Thoracic aorta (tissue), 2 donors: ENCODE measurements around the gene CTDSPL2. TPM values are rescaled to one million over a fixed set of nuclear protein-coding genes. Genes with fewer than 3 reads are reported as not detected.

Source experiments
- ATAC-seq: fragments of 150-250 bp; one replicate; pipeline ENCODE4 v1.8.0; 2017; ENCODE audit warnings: low read depth; ENCODE audit not compliant: insufficient number of reproducible peaks, low FRiP score
- DNase-seq: peaks from one replicate; pipeline ENCODE4 v3.0.0-alpha.2; 2020; ENCODE audit warnings: low spot score
- H3K27ac ChIP-seq, 2 donors: fragments of 200-600 bp; sonication (generic); 1 replicate in 1 of 2; 2 replicates in 1 of 2; pipeline ENCODE4 v1.5.1; 2016; ENCODE audit warnings: mild to moderate bottlenecking in 2 of 2, moderate library complexity in 2 of 2
- H3K27me3 ChIP-seq: fragments of 200-600 bp; sonication (generic); replicated peaks from 2 replicates; pipeline ENCODE4 v1.6.0; 2016; ENCODE audit warnings: mild to moderate bottlenecking; ENCODE audit not compliant: insufficient read depth
- H3K36me3 ChIP-seq: fragments of 200-600 bp; sonication (generic); one replicate; pipeline ENCODE4 v1.5.1; 2016
- H3K4me1 ChIP-seq, 2 donors: fragments of 200-600 bp; sonication (generic); 1 replicate in 1 of 2; 2 replicates in 1 of 2; pipeline versions ENCODE4 v1.5.1 to v1.6.0; 2016; ENCODE audit warnings: low read depth in 2 of 2, mild to moderate bottlenecking in 1 of 2; ENCODE audit not compliant: control insufficient read depth in 1 of 2
- H3K4me3 ChIP-seq: fragments of 200-600 bp; sonication (generic); 2 replicates; pipeline ENCODE4 v1.5.1; 2016; ENCODE audit warnings: mild to moderate bottlenecking
- H3K9me3 ChIP-seq: fragments of 200-600 bp; sonication (generic); 2 replicates; pipeline ENCODE4 v1.5.1; 2016
- CTCF ChIP-seq: fragments of 200-600 bp; sonication (generic); IDR thresholded peaks from one replicate; pipeline ENCODE4 v1.5.1; 2019; ENCODE audit warnings: antibody characterized with exemption
- total RNA-seq, 2 donors: library from RNA; depleted of rRNA; stranded (reverse); fragments of >200 nt; gene quantifications; one replicate each; pipeline versions ENCODE4 v1.1.0 to v1.2.3, GENCODE V29; 2016

CTDSPL2 gene
- total RNA-seq, 2 donors from 2014 or later: 30.9 to 64.5 TPM

- Histone ChIP-seq H3K4me3 (no peak overlapping the region), H3K27me3 (no peaks in the 10 kb centered on the region), H3K36me3 (peaks cover 4% of the 10 kb centered on the region), H3K4me1 (peaks cover 0 to 13% of the 10 kb centered on the region in 2 donors), H3K9me3 (no peaks in the 10 kb centered on the region), H3K27ac (no peak overlapping the region)
- DNase-seq (no peak), ATAC-seq (no peak)
- no peak for TF ChIP-seq CTCF
Measured at GRCh38 chr15:44458429-44458828, 31.0 kb downstream of the CTDSPL2 start.

DNA sequence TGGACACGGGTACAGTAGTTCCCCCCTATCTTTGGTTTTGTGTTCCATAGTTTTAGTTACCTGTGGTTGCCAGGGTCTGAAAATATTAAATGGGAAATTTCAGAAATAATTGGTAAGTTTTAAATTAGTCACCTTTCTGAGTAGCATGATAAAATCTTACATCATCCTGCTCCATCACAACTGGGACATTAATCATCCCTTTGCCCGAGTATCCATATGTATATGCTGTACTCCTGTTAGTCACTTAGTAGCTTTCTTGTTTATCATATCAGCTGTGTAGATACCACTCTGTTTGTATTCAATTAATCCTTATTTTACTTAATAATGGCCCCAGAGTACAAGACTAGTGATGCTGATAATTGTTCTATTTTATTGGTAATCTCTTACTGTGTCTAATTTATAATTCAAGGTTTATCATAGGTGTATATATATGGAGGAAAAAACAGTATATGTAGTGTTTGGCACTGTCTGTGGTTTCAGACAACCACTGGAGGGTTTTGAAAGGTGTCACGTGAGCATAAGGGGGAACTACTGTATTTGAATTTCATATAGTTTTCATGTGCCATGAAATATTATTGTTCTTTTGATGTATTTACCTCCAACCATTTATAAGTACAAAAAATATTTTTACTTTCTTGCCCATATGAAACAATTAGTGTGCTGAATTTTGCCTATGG, 41.4 kb downstream of the CTDSPL2 start:
- Histone ChIP-seq H3K4me1 (no peaks in the 10 kb centered on the region), H3K36me3 (no peaks in the 10 kb centered on the region), H3K9me3 (no peaks in the 10 kb centered on the region), H3K27ac (no peak overlapping the region), H3K4me3 (no peak overlapping the region), H3K27me3 (no peaks in the 10 kb centered on the region)
- no peak for TF ChIP-seq CTCF
- ATAC-seq (no peak), DNase-seq (no peak)

- H3K4me3 ChIP-seq: no peak overlapping the region
- no peaks in the 10 kb centered on the region for H3K4me1 ChIP-seq
- no peaks in the 10 kb centered on the region for H3K9me3 ChIP-seq
- no peak for TF ChIP-seq CTCF
- ATAC-seq (no peak), DNase-seq (no peak)
- no peak overlapping the region for H3K27ac ChIP-seq
- H3K27me3 ChIP-seq: no peaks in the 10 kb centered on the region
- no peaks in the 10 kb centered on the region for H3K36me3 ChIP-seq
Measured at GRCh38 chr15:44471885-44472455, 44.5 kb downstream of the CTDSPL2 start.

GRCh38 chr15:44479343-44479742, 51.9 kb downstream of the CTDSPL2 start:
- H3K4me3 ChIP-seq: no peak overlapping the region
- no peak for DNase-seq
- no peak overlapping the region for H3K27ac ChIP-seq
- H3K9me3 ChIP-seq: no peaks in the 10 kb centered on the region
- ATAC-seq: no peak
- no peaks in the 10 kb centered on the region for H3K36me3 ChIP-seq
- H3K4me1 ChIP-seq: no peaks in the 10 kb centered on the region
- no peaks in the 10 kb centered on the region for H3K27me3 ChIP-seq
- no peak for TF ChIP-seq CTCF

GRCh38 chr15:44482090-44482489, 54.7 kb downstream of the CTDSPL2 start:
- no peak for TF ChIP-seq CTCF
- no peaks in the 10 kb centered on the region for H3K9me3 ChIP-seq
- ATAC-seq (no peak), DNase-seq (no peak)
- H3K4me1 ChIP-seq: no peaks in the 10 kb centered on the region
- H3K27me3 ChIP-seq: no peaks in the 10 kb centered on the region
- H3K4me3 ChIP-seq: no peak overlapping the region
- no peak overlapping the region for H3K27ac ChIP-seq
- H3K36me3 ChIP-seq: no peaks in the 10 kb centered on the region
